ENCODE measurements around the gene AKR1C4. TPM values are rescaled to one million over a fixed set of nuclear protein-coding genes. Genes with fewer than 3 reads are reported as not detected.
"Not testable (repeated sequence)": the region's sequence is repeated elsewhere in the genome, so short reads cannot be mapped to it uniquely, and the experiment has no call there.

AKR1C4 gene
- total and polyA plus RNA-seq, 4 donors, result 3.2 to 260 (median 129) TPM

DNA sequence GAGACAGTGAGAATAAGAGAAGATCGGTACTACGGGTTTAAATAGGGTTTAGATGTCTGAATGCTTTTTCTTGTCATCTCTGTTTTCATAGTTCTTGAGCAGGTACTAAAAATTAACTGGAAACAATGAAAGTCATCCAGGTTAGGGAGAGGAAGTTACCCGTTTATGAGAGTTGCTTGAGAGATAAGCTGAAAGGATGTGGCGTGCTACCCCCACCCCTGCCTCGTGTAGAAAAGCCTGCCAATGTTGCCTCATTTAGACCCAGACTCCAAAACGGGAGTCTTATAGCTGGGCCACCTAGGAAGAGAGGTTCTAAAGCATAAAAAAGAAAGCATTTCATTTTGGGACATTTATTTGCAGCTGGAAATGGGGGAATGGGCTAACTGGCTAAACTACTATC is 10.2 kb downstream of the AKR1C4 start:
- no peak overlapping the region for H3K27ac ChIP-seq (ENCODE audit: low read depth in 1 of 2, low read length in 2 of 2)
- H3K9me3 ChIP-seq (ENCODE audit: control insufficient read depth in 4 of 4, low read length in 3 of 4), result no peaks in the 10 kb centered on the region
- no peak overlapping the region for H3K9ac ChIP-seq (ENCODE audit: low read depth in 1 of 2, low read length in 2 of 2)
- no peaks in the 10 kb centered on the region for H3K27me3 ChIP-seq (ENCODE audit: control insufficient read depth in 4 of 4, insufficient read depth in 4 of 4, low read length in 3 of 4)
- no peak for TF ChIP-seq NR2F2 (IDR thresholded peaks at IDR 0.05)
- TF ChIP-seq EGR1 (IDR thresholded peaks at IDR 0.05; ENCODE audit: low read depth in 2 of 2), result no peak
- TF ChIP-seq YY1 (IDR thresholded peaks at IDR 0.05), result no peak
- no peak for TF ChIP-seq RXRA (IDR thresholded peaks at IDR 0.05)
- TF ChIP-seq, protein P1, sequence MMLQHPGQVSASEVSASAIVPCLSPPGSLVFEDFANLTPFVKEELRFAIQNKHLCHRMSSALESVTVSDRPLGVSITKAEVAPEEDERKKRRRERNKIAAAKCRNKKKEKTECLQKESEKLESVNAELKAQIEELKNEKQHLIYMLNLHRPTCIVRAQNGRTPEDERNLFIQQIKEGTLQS (IDR thresholded peaks at IDR 0.05), result no peak
- no peak for TF ChIP-seq FOXA1 (IDR thresholded peaks at IDR 0.05)
- TF ChIP-seq TAF1 (conservative IDR thresholded peaks at IDR 0.05), result no peak
- no peak for TF ChIP-seq CTCF (IDR thresholded peaks at IDR 0.05; ENCODE audit: low read depth, low read length, missing input control)
- TF ChIP-seq RAD21 (IDR thresholded peaks at IDR 0.05), result no peak
- TF ChIP-seq HNF4G (IDR thresholded peaks at IDR 0.05), result no peak
- TF ChIP-seq SP1 (IDR thresholded peaks at IDR 0.05), result no peak
- TF ChIP-seq JUND (IDR thresholded peaks at IDR 0.05), result no peak
- TF ChIP-seq, protein P2, sequence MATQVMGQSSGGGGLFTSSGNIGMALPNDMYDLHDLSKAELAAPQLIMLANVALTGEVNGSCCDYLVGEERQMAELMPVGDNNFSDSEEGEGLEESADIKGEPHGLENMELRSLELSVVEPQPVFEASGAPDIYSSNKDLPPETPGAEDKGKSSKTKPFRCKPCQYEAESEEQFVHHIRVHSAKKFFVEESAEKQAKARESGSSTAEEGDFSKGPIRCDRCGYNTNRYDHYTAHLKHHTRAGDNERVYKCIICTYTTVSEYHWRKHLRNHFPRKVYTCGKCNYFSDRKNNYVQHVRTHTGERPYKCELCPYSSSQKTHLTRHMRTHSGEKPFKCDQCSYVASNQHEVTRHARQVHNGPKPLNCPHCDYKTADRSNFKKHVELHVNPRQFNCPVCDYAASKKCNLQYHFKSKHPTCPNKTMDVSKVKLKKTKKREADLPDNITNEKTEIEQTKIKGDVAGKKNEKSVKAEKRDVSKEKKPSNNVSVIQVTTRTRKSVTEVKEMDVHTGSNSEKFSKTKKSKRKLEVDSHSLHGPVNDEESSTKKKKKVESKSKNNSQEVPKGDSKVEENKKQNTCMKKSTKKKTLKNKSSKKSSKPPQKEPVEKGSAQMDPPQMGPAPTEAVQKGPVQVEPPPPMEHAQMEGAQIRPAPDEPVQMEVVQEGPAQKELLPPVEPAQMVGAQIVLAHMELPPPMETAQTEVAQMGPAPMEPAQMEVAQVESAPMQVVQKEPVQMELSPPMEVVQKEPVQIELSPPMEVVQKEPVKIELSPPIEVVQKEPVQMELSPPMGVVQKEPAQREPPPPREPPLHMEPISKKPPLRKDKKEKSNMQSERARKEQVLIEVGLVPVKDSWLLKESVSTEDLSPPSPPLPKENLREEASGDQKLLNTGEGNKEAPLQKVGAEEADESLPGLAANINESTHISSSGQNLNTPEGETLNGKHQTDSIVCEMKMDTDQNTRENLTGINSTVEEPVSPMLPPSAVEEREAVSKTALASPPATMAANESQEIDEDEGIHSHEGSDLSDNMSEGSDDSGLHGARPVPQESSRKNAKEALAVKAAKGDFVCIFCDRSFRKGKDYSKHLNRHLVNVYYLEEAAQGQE (IDR thresholded peaks at IDR 0.05), result no peak
- no peak for TF ChIP-seq HNF4A (conservative IDR thresholded peaks at IDR 0.05)
- no peak for TF ChIP-seq GABPA (IDR thresholded peaks at IDR 0.05 in 1 of 2, conservative IDR thresholded peaks at IDR 0.05 in 1 of 2)
- WGBS, result 74% methylated on average over 6 of the region's 6 CpGs
- peaks cover 0 to 5% (median 2%) of the 10 kb centered on the region in 4 donors for H3K4me1 ChIP-seq (ENCODE audit: control insufficient read depth in 4 of 4, insufficient read depth in 4 of 4, low read length in 3 of 4)
- H3K36me3 ChIP-seq (ENCODE audit: control insufficient read depth in 4 of 4, insufficient read depth in 3 of 4, low read depth in 1 of 4, low read length in 3 of 4), result peaks cover 2 to 45% (median 38%) of the 10 kb centered on the region in 4 donors
- DNase-seq (ENCODE audit: low spot score), result no peak
- H3K4me3 ChIP-seq (ENCODE audit: low read depth in 1 of 3, low read length in 3 of 3), result no peak overlapping the region

- not testable (repeated sequence) for H3K27me3 ChIP-seq (ENCODE audit: control insufficient read depth in 4 of 4, insufficient read depth in 4 of 4, low read length in 3 of 4); DNase-seq (ENCODE audit: low spot score); H3K9ac ChIP-seq (ENCODE audit: low read depth in 1 of 2, low read length in 2 of 2); H3K4me3 ChIP-seq (ENCODE audit: low read depth in 1 of 3, low read length in 3 of 3); H3K9me3 ChIP-seq (ENCODE audit: control insufficient read depth in 4 of 4, low read length in 3 of 4); H3K27ac ChIP-seq (ENCODE audit: low read depth in 1 of 2, low read length in 2 of 2); H3K4me1 ChIP-seq (ENCODE audit: control insufficient read depth in 4 of 4, insufficient read depth in 4 of 4, low read length in 3 of 4)
- H3K36me3 ChIP-seq (ENCODE audit: control insufficient read depth in 4 of 4, insufficient read depth in 3 of 4, low read depth in 1 of 4, low read length in 3 of 4), result peaks cover 0 to 52% (median 35%) of the 10 kb centered on the region in 4 donors
- WGBS, result 96% methylated on average over 1 of the region's 1 CpG
- peak; percentile 60 to 64 for TF ChIP-seq HNF4A (conservative IDR thresholded peaks at IDR 0.05)
These were observed 13.1 kb downstream of the AKR1C4 start for GRCh38 chr10:5209776-5210175.
